PC-9 (cell line): ENCODE measurements around the gene BMP3. TPM values are rescaled to one million over a fixed set of nuclear protein-coding genes. Genes with fewer than 3 reads are reported as not detected.

ENCODE experiments used
- BruUV-seq: library from RNA; stranded (reverse); fragments of 400-500 nt; replicated peaks from 2 replicates; lab custom pipeline; 2021; lab: Mats Ljungman, UMichigan
- CTCF ChIA-PET: fragments of 300-600 bp; sonication (Branson Sonifier 250); formaldehyde crosslinking; loops from one replicate; lab custom pipeline; 2022; ENCODE audit warnings: antibody characterized with exemption; lab: Charles Lee
- POLR2A ChIA-PET: fragments of 300-600 bp; sonication (Branson Sonifier 250); formaldehyde crosslinking; loops from one replicate; lab custom pipeline; 2022; ENCODE audit warnings: antibody characterized with exemption; ENCODE audit not compliant: unreplicated experiment; lab: Charles Lee
- DNase-seq, 2 experiments: peaks; one replicate each; pipeline versions ENCODE4 v3.0.0 to v3.0.0-alpha.2; 2015 to 2022; ENCODE audit warnings: mixed read lengths in 1 of 2
- H2AFZ ChIP-seq: fragments of 200-600 bp; sonication (generic); 2 replicates; pipeline ENCODE4 v1.8.1; 2017; ENCODE audit warnings: antibody characterized with exemption
- H3F3A ChIP-seq: fragments of 200-600 bp; sonication (generic); 2 replicates; pipeline ENCODE4 v1.8.1; 2017; ENCODE audit warnings: antibody characterized with exemption, mild to moderate bottlenecking, low read depth; ENCODE audit not compliant: insufficient read depth
- H3K27ac ChIP-seq: fragments of 200-600 bp; sonication (generic); 2 replicates; pipeline ENCODE4 v1.6.1; 2016; ENCODE audit warnings: mixed run types
- H3K27me3 ChIP-seq: fragments of 200-600 bp; sonication (generic); 2 replicates; pipeline ENCODE4 v1.6.1; 2016; ENCODE audit warnings: low read depth, mixed run types; ENCODE audit not compliant: insufficient read depth
- H3K36me3 ChIP-seq: fragments of 200-600 bp; sonication (generic); 2 replicates; pipeline ENCODE4 v1.6.1; 2016; ENCODE audit warnings: low read depth, mixed run types
- H3K4me1 ChIP-seq: fragments of 200-600 bp; sonication (generic); replicated peaks from 2 replicates; pipeline ENCODE4 v1.6.1; 2016; ENCODE audit warnings: mixed run types; ENCODE audit not compliant: insufficient read depth
- H3K4me2 ChIP-seq: fragments of 200-600 bp; sonication (generic); 2 replicates; pipeline ENCODE4 v1.6.1; 2017; ENCODE audit warnings: mixed run types
- H3K4me3 ChIP-seq: fragments of 200-600 bp; sonication (generic); 2 replicates; pipeline ENCODE4 v1.6.1; 2016; ENCODE audit warnings: mixed run types
- H3K79me2 ChIP-seq: fragments of 200-600 bp; sonication (generic); 2 replicates; pipeline ENCODE4 v1.6.1; 2017; ENCODE audit warnings: low read depth, mixed run types
- H3K9me2 ChIP-seq: fragments of 200-600 bp; sonication (generic); 2 replicates; pipeline ENCODE4 v1.8.1; 2017; ENCODE audit warnings: mild to moderate bottlenecking; ENCODE audit not compliant: insufficient read depth
- H3K9me3 ChIP-seq: fragments of 200-600 bp; sonication (generic); 2 replicates; pipeline ENCODE4 v1.8.1; 2016; ENCODE audit warnings: low read depth; ENCODE audit not compliant: insufficient read depth
- H4K20me1 ChIP-seq: fragments of 200-600 bp; sonication (generic); 2 replicates; pipeline ENCODE4 v1.8.1; 2017; ENCODE audit not compliant: insufficient read depth
- CTCF ChIP-seq: fragments of 200-600 bp; sonication (generic); conservative IDR thresholded peaks from 2 replicates; pipeline ENCODE4 v1.6.1; 2017; ENCODE audit warnings: mixed run types, antibody characterized with exemption, mild to moderate bottlenecking, moderate library complexity
- EZH2 ChIP-seq: fragments of 200-600 bp; sonication (generic); IDR thresholded peaks from 2 replicates; pipeline ENCODE4 v1.8.0; 2017; ENCODE audit warnings: antibody characterized with exemption, low read depth
- intact Hi-C: fragments of 100-400 bp; cut with micrococcal nuclease; formaldehyde crosslinking; loops from one replicate; pipeline ENCODE4 v1.10.0; 2022; ENCODE audit not compliant: unreplicated experiment
- total RNA-seq: library from RNA; stranded (reverse); gene quantifications from 2 replicates; pipeline ENCODE4 v1.2.3, GENCODE V29; 2021

BMP3 gene
- total RNA-seq, 1 experiment from 2014 or later, result 0.41 TPM

- H3K4me1 ChIP-seq, result no peaks in the 10 kb centered on the region
- H4K20me1 ChIP-seq, result no peaks in the 10 kb centered on the region
- no peak overlapping the region for H2AFZ ChIP-seq
- TF ChIP-seq EZH2 (no peak), CTCF (no peak)
- no peaks in the 10 kb centered on the region for H3K9me3 ChIP-seq
- intact Hi-C loops, result no loop called here
- ChIA-PET POLR2A (no interaction called here), CTCF (no interaction called here)
- no peak for DNase-seq
- H3K4me2 ChIP-seq, result no peak overlapping the region
- H3K79me2 ChIP-seq, result no peaks in the 10 kb centered on the region
- no peaks in the 10 kb centered on the region for H3K9me2 ChIP-seq
- BruUV-seq, result no TSS peak
- H3K27ac ChIP-seq, result no peak overlapping the region
- H3K4me3 ChIP-seq, result no peak overlapping the region
- no peaks in the 10 kb centered on the region for H3K36me3 ChIP-seq
- H3F3A ChIP-seq, result no peaks in the 10 kb centered on the region
- H3K27me3 ChIP-seq, result no peaks in the 10 kb centered on the region
These were observed 28.1 kb downstream of the BMP3 start for GRCh38 chr4:81058621-81059020.

- Histone ChIP-seq H3K79me2 (no peaks in the 10 kb centered on the region), H3K4me3 (no peak overlapping the region), H3K4me2 (no peak overlapping the region), H3F3A (no peaks in the 10 kb centered on the region), H4K20me1 (no peaks in the 10 kb centered on the region), H3K4me1 (no peaks in the 10 kb centered on the region), H2AFZ (no peak overlapping the region), H3K9me2 (no peaks in the 10 kb centered on the region), H3K9me3 (no peaks in the 10 kb centered on the region), H3K27ac (no peak overlapping the region), H3K36me3 (no peaks in the 10 kb centered on the region), H3K27me3 (no peaks in the 10 kb centered on the region)
- ChIA-PET POLR2A (no interaction called here), CTCF (no interaction called here)
- intact Hi-C loops, result no loop called here
- no TSS peak for BruUV-seq
- TF ChIP-seq CTCF (no peak), EZH2 (no peak)
- no peak for DNase-seq
These were observed 30.3 kb downstream of the BMP3 start for GRCh38 chr4:81060587-81061343.

- Histone ChIP-seq H3K9me2 (no peaks in the 10 kb centered on the region), H3K79me2 (no peaks in the 10 kb centered on the region), H3K9me3 (no peaks in the 10 kb centered on the region), H3K27ac (no peak overlapping the region), H3K4me3 (no peak overlapping the region), H3F3A (no peaks in the 10 kb centered on the region), H3K4me2 (no peak overlapping the region), H4K20me1 (no peaks in the 10 kb centered on the region), H2AFZ (no peak overlapping the region), H3K4me1 (no peaks in the 10 kb centered on the region), H3K27me3 (no peaks in the 10 kb centered on the region), H3K36me3 (no peaks in the 10 kb centered on the region)
- DNase-seq, result no peak
- POLR2A ChIA-PET, result no interaction called here
- CTCF ChIA-PET, result no interaction called here
- TF ChIP-seq EZH2 (no peak), CTCF (no peak)
- intact Hi-C loops, result no loop called here
- no TSS peak for BruUV-seq
These were observed 30.8 kb downstream of the BMP3 start for GRCh38 chr4:81061344-81061730.
